ENCODE measurements around the gene JAG2.

DNA sequence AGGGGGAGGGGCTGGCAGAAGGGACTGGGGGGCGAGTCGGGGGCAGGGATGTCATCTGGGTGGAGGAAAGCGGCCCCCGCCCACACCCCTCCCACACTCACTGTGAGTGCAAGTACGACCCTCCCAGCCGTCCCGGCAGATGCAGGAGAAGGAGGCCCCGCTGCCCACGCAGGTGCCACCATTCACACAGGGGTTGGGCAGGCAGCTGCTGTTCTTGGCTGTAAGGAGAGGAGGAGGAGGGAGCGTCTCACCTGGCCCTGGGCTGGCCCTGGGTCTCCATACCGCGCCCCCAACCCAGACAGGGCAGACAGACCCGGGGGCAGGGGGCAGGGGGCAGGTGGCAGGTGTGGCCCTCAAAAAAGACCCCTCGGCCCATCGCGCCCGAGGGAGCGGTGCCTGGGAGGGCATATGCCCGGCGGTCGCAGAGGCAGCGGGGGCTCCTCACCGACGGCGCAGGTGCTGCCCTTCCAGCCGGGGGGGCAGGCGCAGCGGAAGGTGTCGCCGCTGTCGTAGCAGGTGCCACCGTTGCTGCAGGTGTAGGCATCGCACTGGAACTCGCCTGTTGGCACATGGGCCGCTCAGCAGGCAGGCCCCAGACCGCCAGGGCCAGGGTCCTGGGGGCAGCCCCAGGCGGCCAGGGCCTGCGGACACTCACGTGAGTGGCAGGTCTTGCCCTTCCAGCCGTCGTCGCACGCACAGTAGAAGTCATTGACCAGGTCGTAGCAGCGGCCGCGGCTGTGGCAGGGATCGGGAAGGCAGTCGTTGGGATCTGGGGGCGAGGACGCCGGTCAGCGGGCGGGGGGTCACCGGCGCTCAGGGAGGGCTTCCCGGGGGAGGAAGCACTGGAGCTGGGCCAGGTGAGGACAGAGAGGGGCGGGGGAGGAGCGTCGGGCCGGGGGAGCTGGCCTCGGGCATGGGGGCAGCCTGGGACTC is 20.6 kb downstream of the JAG2 start:
- no peak for TF ChIP-seq POLR2A (IDR thresholded peaks at IDR 0.05)
- TF ChIP-seq, protein P1, sequence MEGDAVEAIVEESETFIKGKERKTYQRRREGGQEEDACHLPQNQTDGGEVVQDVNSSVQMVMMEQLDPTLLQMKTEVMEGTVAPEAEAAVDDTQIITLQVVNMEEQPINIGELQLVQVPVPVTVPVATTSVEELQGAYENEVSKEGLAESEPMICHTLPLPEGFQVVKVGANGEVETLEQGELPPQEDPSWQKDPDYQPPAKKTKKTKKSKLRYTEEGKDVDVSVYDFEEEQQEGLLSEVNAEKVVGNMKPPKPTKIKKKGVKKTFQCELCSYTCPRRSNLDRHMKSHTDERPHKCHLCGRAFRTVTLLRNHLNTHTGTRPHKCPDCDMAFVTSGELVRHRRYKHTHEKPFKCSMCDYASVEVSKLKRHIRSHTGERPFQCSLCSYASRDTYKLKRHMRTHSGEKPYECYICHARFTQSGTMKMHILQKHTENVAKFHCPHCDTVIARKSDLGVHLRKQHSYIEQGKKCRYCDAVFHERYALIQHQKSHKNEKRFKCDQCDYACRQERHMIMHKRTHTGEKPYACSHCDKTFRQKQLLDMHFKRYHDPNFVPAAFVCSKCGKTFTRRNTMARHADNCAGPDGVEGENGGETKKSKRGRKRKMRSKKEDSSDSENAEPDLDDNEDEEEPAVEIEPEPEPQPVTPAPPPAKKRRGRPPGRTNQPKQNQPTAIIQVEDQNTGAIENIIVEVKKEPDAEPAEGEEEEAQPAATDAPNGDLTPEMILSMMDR (IDR thresholded peaks at IDR 0.05): no peak
